HFFc6 (cell line): ENCODE data around the gene KRT71. TPM values are rescaled to one million over a fixed set of nuclear protein-coding genes. Genes with fewer than 3 reads are reported as not detected.

Source experiments
- DNase-seq: peaks from one replicate; pipeline ENCODE4 v3.0.0-alpha.2; 2018
- H3K27ac Mint-ChIP-seq: 2 replicates; pipeline ENCODE4 v1.8.0; 2020; ENCODE audit warnings: mild to moderate bottlenecking, mixed read lengths
- H3K27me3 Mint-ChIP-seq: 2 replicates; pipeline ENCODE4 v1.8.0; 2021; ENCODE audit warnings: mild to moderate bottlenecking, moderate library complexity, mixed read lengths; ENCODE audit not compliant: insufficient read depth
- H3K36me3 Mint-ChIP-seq: 2 replicates; pipeline ENCODE4 v1.8.0; 2021; ENCODE audit warnings: low read depth, mixed read lengths
- H3K4me1 Mint-ChIP-seq: 2 replicates; pipeline ENCODE4 v1.8.0; 2020; ENCODE audit warnings: low read depth, mixed read lengths
- H3K4me3 Mint-ChIP-seq: 2 replicates; pipeline ENCODE4 v1.8.0; 2020; ENCODE audit warnings: mild to moderate bottlenecking, moderate library complexity, mixed read lengths
- H3K9me3 Mint-ChIP-seq: 2 replicates; pipeline ENCODE4 v1.8.0; 2020; ENCODE audit warnings: mild to moderate bottlenecking, mixed read lengths
- long read RNA-seq: library from polyadenylated mRNA; unstranded; transcript quantifications from one replicate; pipeline ENCODE4 v2.0.0, GENCODE V29; 2019
- total RNA-seq, 6 experiments: library from RNA; stranded (reverse); fragmentation: NEBNext Ultra II Directional; extraction: Animal tissue kit (Norgen Biotek cat#: 25700); gene quantifications; 2 replicates in 1 of 6; 3 replicates in 5 of 6; pipeline ENCODE4 v1.2.3, GENCODE V29; 2021
- TF ChIP-seq, protein P1 (sequence below): fragments of 200-600 bp; sonication (generic); IDR thresholded peaks from 2 replicates; pipeline ENCODE4 v1.5.0; 2021; ENCODE audit warnings: antibody characterized with exemption, mild to moderate bottlenecking

KRT71 gene
- total RNA-seq = not detected
- long read RNA-seq = 0 reads

GRCh38 chr12:52552681-52553195, at the start of gene KRT71:
Gene KRT71, minus strand, starts transcription at chr12:52553145. Its CDS starts 68 bp downstream, at chr12:52553077.
- Mint-ChIP-seq H3K9me3 (no peaks in the 10 kb centered on the region), H3K36me3 (no peaks in the 10 kb centered on the region), H3K4me1 (no peaks in the 10 kb centered on the region), H3K27ac (no peak within 1 kb of the TSS), H3K4me3 (no peak within 1 kb of the TSS), H3K27me3 (peaks cover 76% of the 10 kb centered on the region)
- TF ChIP-seq, protein P1, sequence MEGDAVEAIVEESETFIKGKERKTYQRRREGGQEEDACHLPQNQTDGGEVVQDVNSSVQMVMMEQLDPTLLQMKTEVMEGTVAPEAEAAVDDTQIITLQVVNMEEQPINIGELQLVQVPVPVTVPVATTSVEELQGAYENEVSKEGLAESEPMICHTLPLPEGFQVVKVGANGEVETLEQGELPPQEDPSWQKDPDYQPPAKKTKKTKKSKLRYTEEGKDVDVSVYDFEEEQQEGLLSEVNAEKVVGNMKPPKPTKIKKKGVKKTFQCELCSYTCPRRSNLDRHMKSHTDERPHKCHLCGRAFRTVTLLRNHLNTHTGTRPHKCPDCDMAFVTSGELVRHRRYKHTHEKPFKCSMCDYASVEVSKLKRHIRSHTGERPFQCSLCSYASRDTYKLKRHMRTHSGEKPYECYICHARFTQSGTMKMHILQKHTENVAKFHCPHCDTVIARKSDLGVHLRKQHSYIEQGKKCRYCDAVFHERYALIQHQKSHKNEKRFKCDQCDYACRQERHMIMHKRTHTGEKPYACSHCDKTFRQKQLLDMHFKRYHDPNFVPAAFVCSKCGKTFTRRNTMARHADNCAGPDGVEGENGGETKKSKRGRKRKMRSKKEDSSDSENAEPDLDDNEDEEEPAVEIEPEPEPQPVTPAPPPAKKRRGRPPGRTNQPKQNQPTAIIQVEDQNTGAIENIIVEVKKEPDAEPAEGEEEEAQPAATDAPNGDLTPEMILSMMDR = no peak
- DNase-seq = no peak

DNA sequence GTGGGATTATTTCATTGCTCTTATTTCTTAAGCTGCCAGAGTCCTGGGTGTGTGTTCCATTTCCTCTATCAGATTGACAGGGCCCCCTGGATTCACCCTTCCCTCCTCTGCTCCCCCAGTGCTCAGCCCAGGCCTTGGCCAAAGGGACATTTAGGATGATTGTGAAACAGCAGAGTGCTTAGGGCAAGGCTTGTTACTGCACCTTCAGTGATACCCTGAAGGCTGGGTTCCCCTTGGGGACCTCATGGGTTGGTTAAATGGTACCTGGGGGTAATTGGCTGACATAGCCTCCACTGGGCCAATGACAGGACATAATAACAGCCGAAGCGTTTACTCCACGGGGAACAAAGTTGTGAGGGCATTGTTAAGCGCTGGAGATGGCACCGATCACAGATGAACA, 49.6 kb upstream of the KRT71 start:
- TF ChIP-seq, protein P1 = no peak
- Mint-ChIP-seq H3K9me3 (no peaks in the 10 kb centered on the region), H3K4me1 (no peaks in the 10 kb centered on the region), H3K36me3 (no peaks in the 10 kb centered on the region), H3K27me3 (peaks cover 45% of the 10 kb centered on the region), H3K27ac (no peak overlapping the region), H3K4me3 (no peak overlapping the region)
- DNase-seq = no peak

- Mint-ChIP-seq H3K4me1 (no peaks in the 10 kb centered on the region), H3K9me3 (no peaks in the 10 kb centered on the region), H3K27me3 (peaks cover 46% of the 10 kb centered on the region), H3K27ac (no peak overlapping the region), H3K36me3 (no peaks in the 10 kb centered on the region), H3K4me3 (no peak overlapping the region)
- TF ChIP-seq, protein P1 = no peak
- DNase-seq = no peak
Measured at GRCh38 chr12:52601671-52602070, 48.7 kb upstream of the KRT71 start.

DNA sequence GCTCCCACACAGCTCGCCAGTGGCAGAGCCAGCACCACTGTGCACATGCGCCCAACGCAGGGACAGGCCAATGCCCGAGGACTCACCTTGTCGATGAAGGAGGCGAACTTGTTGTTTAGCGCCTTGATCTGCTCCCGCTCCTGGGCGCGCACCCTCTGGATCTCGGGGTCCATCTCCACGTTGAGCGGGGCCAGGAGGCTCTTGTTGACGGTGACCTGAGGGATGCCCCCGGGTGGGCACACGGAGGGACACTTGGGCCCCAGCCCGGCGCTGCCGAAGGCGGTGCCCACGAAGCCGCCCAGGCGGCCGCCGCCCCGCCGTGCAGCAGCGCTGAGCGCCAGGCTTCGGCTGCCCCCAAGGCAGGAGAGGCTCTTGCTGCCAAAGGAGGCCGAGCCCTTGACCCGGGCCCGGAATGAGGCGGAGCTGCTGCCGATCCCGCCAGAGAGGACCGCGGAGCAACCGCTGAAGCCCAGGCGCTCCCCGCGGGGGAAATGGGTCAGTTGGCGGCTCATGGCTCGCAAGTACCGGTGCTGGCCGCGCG, 48.1 kb upstream of the KRT71 start, which contains the start of gene KRT72:
Gene KRT72 (minus strand): TSS at position 523 of the 541 bp plus-strand sequence. CDS start 11 bp downstream, at position 512.
- no peak within 1 kb of the TSS for H3K27ac Mint-ChIP-seq
- H3K4me1 Mint-ChIP-seq = no peaks in the 10 kb centered on the region
- no peaks in the 10 kb centered on the region for H3K36me3 Mint-ChIP-seq
- peaks cover 47% of the 10 kb centered on the region for H3K27me3 Mint-ChIP-seq
- TF ChIP-seq, protein P1 = no peak
- no peaks in the 10 kb centered on the region for H3K9me3 Mint-ChIP-seq
- no peak within 1 kb of the TSS for H3K4me3 Mint-ChIP-seq
- no peak for DNase-seq

DNA sequence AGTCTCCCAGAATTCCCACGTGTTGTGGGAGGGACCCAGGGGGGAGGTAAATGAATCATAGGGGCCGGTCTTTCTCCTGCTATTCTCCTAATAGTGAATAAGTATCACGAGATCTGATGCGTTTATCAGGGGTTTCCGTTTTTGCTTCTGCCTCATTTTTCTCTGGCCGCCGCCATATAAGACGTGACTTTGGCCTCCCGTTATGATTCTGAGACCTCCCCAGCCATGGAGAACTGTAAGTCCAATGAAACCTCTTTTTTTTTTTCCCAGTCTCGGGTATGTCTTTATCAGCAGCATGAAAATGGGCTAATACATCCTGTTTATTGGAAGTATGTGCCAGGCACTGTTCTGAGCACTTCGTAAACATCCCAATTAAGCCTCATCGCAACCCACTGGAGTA, 47.5 kb upstream of the KRT71 start:
- Mint-ChIP-seq H3K27me3 (peaks cover 43% of the 10 kb centered on the region), H3K4me3 (no peak overlapping the region), H3K4me1 (no peaks in the 10 kb centered on the region), H3K36me3 (no peaks in the 10 kb centered on the region), H3K27ac (no peak overlapping the region), H3K9me3 (no peaks in the 10 kb centered on the region)
- TF ChIP-seq, protein P1 = no peak
- no peak for DNase-seq
